ENCODE data around the gene PRDX6.

GRCh38 chr1:173506437-173506836 lies 29.3 kb downstream of the PRDX6 start:
- TF ChIP-seq CTCF (conservative IDR thresholded peaks at IDR 0.05; ENCODE audit: low read length) (peak; percentile 38), EZH2phosphoT487 (IDR thresholded peaks at IDR 0.05; ENCODE audit: borderline replicate concordance) (no peak)

Data from Loucy (cell line).